ENCODE results near the gene GPR4.
"Not testable (repeated sequence)": the region's sequence is repeated elsewhere in the genome, so short reads cannot be mapped to it uniquely, and the experiment has no call there.

GPR4 gene

DNA sequence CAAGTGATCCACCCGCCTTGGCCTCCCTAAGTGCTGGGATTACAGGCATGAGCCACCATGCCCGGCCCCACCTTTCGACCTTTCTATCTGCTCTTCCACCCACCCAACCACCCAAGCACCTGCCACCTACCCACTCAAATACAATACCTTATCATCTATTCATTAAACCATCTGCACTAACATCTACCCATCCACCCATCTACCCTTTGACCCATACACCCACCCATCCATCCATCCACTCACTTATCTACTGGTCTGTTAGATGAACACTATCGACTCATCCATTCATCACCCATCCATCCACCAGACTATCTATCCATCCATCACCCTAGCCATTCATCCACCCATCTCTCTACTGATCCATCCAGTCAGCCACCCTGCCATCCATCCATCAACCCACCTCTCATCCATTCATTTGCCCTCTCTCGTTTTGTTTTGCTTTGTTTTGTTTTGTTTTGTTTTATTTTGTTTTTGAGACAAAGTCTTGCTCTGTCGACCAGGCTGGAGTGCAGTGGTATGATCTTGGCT lies 20.0 kb upstream of the GPR4 start:
- DNase-seq = no peak

DNA sequence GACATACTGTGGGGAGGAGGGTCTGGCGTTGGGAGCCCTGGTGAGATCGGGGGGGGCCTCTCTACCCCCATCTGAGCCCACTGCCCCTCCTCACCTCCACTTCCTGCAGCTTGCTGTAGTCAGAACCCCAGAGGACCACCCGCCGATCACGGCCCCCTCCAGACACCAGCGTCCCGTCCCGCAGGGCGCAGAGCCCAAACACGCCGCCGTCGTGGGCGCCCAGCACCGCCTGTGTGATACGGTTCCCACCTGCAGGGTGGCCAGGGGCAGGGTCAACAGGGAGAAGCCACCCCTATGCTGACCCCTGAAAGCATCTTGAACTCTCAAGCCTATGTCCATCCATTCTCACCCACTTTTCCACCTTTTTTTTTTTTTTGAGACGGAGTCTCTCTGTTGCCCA lies 19.4 kb upstream of the GPR4 start:
- DNase-seq = no peak

DNA sequence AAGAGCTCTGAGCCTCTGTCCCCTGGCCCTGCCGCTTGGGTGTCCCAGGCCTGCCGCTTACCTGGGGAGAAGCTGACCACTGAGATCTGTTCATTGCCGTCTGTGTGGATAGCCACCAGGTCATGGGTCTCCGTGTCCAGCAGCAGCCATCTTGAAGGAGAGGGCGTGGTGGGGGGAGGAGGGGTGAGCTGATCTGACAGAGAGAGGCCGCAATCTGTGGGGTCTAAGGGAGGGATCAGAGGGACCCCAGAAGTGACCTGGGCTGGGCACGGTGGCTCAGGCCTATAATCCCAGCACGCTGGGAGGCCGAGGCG lies 14.6 kb upstream of the GPR4 start:
- no peak for DNase-seq

DNA sequence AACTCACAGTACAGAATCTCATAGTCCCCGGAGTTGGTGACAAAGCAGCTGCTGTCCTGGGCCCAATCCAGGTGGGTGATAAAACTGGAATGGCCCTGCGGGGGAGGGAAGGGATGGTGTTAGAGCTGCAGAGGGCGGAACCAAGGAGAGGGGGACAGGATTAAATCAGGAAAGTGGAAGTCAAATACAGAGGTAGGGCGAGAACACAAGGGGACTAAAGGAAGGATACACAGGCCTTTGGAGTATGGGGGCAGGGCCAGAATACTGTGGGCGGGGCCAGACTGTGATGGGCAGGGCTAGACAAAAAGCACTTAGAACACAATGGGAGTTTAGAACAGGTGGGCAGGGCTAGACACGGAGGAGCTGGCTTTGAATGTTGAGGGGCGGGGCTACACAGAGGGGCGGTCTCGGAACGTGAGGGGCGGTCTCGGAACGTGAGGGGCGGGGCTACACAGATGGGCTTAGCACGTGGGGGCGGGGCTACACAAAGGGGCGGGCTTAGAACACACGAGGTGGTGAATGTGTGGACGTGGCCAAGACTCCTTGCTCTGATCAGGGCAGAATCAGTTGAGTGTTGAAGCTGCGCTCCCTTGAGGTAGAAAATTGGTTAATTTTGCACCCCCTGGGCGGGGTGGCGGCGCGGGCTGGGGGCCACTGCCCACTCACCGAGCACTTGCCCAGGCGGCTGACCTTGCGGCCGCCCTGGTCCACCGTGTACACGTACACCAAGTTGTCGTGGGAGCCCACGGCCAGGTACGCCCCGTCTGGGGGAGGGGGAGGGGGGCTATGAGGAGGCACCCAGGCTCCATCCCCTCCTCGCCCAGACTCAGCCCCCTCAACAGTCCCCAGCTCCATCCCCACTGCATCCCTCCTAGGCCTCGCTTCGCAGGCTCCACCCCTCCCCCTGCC lies 14.0 kb upstream of the GPR4 start:
- DNase-seq = peak; percentile 75

DNA sequence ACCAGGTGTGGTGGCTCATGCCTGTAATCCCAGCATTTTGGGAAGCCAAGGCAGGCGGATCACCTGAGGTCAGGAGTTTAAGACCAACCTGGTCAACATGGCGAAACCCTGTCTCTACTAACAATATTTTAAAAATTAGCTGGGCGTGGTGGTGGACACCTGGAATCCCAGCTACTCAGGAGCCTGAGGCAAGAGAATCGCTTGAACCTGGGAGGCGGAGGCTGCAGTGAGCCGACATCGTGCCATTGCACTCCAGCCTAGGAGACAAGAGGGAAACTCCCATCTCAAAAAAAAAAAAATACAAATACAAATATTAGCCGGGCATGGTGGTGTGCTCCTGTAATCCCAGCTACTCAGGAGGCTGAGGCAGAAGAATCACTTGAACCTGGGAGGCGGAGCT lies 13.0 kb upstream of the GPR4 start:
- not testable (repeated sequence) for DNase-seq

DNA sequence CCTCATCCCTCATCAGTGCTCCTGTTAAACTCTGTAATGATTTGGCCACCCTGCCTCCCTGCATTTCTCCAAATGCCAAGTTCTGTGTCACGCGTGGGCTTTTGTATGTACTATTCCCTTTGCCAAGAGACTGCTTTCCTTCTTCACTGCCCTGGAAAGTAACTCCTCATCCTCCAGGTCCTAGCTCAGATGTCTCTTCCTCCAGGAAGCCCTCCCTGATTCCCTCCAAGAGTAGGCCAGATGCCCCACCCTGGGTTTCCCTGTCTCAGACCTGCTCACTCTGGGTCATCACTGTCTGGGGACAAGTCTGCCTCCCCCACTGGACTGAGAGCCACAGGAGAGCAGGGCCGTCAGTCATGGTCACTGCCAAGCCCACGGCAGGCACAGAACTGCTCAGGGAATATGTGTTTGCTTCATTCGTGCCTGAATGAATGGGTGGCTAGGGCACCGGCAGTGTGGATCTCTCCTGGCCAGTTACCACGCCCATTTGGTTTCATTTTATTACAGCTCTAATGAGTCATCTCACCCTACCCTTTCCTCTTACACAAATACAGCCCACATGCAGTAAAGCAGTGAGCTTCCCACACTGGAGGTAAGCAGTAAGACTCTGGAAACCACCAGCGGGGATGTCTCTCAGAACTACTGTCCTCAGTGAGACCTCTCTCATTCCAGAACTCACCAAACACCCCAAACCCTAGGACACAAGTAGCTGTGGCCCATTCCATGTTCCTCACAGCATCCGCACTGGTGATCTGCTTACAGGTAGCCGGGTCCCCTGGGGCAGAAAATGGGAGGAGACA lies 12.1 kb upstream of the GPR4 start:
- DNase-seq = no peak

DNA sequence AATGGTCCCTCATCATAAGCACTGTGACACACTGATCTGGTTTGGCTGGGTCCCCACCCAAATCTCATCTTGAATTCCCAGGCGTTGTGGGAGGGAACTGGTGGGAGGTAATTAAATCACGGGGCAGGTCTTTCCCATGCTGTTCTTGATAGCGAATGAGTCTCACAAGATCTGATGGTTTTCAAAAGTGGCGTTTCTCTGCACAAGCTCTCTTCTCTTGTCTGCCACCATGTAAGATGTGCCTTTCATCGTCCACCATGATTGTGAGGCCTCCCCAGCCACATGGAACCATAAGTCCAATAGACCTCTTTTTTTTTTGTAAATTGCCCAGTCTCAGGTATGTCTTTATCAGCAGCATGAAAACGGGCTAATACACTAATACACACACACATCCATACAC lies 6.9 kb upstream of the GPR4 start:
- DNase-seq = no peak

DNA sequence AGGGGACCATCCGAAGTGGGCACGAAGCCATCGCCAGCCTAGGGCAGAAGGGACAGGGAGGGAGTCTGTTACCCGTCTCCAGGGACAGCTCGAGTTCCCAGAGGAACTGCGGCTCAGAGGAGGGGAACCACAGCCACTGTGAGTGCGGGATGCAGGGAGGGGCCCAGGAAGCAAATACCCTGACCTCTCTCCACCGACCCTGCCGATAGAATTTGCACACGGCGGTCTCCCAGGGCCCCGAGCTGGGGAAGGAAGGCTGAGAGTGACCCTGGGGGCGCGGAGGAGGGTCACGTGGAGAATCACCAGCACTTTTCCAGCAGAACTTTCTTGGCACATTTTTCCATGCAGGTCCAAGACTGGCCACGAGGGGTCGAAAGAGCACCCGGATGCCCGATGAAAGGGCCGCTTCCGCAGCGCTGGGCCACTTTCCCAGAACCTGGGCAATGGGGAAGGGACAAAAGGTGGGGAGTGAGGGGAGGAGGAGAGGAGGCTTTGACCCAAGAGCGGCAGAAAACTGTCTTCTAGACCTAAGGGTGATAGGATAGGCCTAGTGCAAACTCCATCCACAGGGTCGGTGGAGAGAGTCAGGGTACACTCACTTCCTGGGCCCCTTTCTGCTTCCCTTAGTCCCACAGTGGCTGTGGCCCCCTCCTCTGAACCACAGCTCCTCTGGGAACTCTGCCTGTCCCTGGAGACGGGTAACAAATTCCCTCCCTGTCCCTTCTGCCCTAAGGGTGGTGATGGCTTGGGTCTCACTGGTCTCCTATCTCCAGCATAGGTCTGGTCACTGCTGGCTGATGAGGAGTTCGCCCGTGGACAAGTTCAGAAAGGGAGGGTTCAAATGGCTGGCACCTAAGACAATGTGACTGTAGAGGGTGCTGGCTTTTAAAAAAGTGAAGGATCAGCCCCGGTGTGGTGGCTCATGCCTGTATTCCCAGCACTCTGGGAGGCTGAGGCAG lies 5.3 kb upstream of the GPR4 start:
- peak; percentile 49 for DNase-seq

DNA sequence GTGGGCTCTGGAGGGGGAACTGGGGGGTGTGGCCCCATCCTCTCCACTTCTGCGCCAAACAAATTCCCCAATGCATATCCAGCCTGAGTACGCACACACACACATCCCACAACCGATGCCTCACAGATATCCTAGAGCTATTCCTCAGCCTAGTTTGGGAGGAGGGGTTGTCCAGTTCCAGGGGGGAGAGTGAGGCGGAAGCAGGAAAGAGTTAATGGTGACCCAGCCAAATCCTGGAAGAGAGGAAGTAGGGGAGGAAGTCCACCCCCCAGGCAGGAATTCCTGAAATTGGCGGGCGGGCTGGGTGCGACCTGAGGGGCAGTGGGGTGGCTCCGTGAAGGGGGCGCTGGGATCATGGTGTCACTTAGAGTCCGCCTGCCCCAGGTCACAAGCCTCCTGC lies 897 bp downstream of the GPR4 start:
- DNase-seq = no peak

DNA sequence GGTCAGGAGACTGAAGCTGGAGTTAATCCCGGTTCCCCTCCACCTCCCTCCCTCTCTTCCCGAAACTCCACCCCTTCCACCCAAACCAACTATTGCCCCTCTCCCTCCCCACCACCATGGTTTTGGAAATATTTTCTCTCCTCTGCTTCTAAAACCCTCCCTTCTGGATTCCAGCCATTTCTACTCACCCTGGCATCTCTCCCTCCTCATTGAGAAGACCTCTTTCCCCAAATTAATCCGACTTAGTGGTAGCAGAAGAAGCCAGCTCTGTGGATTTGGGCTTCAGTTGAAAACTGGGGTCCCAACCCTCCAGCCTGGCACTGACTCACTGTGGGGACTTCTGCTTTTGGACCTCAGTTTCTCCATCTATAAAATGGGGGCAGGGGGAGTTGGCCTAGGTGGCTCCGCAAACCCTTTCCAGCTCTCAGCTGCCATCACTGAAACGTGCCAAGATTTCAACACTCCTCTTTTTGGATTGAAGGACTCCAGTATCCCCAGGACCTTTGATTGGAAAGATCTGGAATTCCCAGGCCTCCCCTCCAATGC lies 1.6 kb downstream of the GPR4 start:
- no peak for DNase-seq

DNA sequence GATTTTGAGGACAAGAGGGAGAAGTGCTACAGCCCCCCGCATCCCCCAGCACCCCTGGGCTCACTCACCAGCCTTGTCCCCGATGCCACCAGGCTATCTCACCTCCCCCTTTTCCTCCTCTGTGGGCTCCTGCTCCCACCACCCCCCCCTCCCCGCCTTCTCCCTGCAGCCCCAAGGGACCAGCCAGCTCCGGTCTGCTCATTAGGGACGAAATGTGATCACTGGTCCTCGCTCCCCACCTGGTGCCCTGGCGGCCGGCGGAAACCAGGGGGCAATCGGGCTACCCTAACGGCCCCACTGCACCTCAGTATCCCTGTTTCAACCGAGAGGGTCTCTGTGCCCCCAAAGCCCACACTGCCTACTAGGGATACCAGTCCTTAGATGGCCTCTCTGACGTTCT lies 2.7 kb downstream of the GPR4 start:
- DNase-seq = no peak

DNA sequence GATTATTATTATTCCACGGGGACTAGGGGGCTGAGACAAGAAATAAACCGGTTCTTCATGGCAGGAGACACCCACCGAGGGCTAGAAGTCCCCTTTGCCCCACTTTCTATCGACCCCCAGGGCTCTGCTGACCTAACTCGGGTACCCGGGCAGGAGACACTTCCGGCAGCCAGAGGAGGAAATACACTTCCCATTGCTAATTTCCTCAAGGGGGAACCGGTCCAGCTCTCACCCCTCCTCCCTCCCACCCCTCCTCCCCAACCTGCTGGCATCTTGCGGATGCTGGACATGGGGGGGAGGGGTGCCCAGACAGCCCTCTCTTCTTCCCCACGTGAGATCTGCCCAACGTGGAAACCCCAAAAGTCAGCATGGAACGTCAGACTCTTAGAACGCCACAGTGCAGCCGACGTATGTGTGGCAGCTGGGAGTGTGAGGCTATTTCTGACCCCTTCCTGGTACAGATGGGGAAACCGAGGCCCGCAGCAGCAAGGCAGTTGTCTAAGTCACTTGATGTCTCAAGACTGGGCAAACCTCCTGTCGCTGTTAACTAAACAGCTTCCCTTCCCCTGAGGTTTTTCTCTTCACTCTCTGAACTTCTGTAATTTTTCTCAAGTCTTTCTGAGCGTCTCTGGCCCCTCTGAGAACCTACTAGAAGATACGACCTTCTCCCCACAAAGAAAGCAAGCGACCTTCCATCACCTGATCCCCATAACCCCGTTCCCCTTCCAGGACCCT lies 3.6 kb downstream of the GPR4 start:
- no peak for DNase-seq

DNA sequence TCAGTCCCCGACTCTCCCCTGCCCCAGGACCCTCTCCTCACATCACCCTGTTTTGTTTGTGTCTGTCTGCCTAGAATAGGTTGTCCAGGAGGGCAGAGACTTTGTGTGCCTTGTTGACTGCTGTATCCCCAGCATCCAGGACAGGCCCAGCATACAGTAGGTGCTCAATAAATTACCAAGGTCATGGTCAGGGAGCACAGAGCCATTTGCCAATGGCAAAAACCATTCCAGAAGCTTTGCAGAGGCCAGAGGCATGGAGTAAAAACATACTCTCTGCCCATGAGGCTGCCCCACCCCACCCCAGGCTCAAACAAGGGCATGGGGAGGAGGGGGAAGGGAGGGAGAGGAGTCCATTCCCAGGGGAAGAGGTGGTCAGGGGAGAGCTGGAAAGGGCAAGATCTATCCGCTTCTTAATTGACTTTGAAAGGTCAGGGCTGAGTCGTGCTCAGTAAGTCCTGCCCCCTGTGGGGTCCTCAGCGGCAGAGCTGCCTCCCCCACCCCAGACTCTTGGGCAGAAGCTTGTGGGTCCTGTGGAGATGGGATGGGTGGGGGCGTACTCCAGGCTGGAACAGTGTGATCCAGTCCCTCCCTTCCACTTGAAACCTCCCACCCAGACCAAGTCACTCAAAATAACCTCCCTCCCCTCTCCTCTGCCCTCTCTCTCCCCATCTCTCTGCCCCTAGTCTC lies 4.4 kb downstream of the GPR4 start:
- no peak for DNase-seq

DNA sequence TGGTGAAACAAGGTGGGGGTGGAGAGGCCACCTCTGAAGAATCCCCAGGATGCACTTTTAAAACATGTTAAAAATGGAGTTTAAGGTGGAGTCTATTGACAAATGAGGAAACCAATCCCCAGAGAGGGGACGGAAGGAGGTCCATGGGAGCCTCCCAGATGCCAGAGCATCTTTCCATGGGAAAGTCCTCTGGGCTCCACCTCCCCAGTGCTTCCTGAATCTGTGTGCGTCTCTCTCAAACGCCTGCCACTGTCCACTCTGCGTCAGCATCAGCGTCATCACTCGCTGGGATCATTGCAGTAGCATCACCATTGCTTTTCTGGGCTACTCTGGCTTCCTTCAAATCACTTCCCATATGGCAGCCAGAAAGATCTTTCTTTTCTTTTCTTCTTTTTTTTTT lies 6.2 kb downstream of the GPR4 start:
- no peak for DNase-seq

DNA sequence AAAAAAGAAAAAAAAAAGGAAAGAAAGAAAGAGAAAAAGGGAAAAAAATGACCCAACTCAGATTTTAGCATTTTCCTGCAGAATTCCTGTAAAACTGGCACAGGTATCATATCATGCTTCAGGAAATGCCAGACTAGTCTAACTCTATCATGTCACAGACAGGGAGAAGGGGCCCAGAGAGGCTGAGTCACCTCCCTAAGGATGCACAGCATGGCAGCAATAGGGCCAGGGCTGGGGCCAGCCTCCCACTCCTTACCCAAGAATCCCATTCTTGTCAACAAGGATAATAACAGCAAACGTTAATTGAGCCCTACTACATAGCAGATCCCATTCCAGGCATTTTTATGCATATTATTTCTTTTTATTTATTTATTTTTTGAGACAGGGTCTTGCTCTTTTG lies 8.5 kb downstream of the GPR4 start:
- no peak for DNase-seq

DNA sequence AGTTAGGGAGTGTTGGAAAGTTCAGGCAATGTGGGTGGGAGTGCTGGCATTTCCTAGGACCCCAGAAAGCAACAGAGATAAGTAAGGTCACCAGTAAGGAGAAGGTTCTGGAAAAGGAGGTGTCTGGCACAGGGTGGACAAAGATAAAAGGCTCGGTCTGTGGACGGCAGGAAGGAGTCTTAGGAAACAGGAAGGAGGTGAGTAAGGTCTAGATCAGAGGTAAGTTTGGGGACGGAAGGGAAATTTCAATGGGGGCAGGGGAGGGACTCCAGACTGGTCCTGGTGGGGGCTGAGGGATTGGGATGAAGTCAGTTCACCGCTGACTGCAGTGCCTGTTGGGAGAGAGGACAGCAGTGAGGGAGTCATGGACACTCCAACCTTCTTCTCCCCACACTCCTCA lies 9.6 kb downstream of the GPR4 start:
- DNase-seq = no peak

DNA sequence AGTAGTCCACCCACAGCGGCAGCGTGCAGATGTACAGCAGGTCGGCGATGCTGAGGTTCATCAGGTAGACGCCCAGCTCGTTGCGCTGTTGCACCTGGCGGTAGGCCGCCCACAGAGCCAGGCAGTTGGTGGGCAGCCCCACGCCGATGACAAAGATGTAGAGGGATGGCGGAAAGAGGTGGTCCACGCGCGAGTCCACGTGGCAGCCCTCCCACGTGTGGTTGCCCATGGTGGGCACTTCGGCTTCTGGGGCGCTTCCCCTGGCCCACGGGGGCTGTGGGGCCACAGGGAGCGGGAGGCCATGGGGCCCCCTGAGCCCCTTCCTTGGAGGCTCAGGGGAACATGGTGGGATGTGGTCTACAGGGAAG lies 10.4 kb downstream of the GPR4 start:
- no peak for DNase-seq

DNA sequence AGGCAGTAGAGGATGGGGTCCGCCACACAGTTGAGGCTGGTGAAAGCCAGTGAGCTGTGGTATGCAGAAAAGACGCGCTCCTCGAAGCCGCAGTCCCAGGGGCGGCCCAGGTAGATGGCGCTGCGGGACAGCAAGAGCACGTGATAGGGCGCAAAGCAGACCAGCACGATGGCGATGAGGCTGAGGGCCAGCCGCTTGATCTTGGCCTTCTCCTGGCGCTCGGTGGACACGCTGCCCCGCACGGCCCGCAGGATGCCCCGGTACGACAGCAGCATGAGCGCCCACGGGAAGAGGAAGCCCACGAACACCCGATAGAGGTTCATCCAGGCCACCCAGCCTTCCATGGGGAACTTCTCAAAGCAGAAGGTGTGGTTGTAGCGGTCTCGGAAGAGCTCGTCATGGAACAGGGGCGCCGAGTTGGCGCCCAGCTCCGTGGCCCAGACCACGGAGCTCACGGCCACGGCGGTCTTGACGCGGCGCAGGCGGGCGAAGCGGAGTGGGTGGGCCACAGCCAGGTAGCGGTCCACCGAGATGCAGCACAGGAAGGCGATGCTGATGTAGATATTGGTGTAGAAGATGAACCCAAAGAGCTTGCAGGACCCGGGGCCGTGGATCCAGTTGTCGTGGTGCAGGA lies 10.9 kb downstream of the GPR4 start:
- peak; percentile 68 for DNase-seq

DNA sequence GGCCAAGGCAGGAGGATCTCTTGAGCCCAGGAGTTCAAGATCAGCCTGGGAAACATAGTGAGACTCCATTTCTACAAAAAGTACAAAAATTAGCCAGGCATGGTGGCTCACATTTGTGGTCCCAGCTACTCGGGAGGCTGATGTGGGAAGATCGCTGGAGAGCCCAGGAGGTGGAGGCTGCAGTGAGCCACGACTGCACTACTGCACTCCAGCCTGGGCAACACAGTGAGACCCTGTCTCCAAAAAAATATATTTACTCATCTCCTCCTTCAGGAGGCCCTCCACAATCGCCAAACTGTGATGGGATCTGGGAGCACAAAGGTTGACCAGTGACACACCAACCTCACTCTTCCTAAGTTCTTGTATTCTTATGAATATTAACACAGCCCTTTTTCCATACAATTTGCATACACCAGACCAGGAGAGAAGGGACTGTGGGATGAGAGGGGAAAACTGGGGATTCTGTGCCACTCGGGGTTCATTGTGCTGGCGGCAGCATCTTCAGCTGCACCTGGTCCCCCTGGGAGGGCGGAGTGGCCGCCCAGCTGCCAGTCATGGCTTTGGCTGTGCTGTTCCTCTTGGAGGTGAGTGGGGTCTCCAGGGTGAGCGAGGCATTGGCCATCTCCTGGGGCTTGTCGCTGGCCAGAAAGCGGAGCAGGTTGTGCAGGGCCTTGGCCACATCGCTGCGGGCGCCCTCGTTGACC lies 11.6 kb downstream of the GPR4 start:
- DNase-seq = no peak

DNA sequence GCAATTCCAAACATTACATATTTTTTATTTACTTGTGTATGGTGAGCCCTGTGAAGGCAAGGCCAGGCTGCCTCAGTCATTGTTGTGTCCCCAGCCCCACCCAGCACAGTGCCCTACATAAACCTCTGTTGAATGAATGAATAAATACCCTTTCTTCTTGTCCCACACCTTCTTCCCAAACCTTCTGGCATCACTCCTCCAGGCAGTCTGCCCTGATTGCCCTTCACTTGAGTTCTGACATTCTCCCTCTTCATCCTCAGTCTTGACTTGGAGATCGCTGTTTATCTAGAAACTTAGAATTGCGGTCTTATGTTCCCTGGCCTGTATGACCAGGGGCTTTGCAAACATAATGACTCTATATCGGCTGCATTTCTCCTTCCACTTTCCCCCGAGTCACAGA lies 12.2 kb downstream of the GPR4 start:
- DNase-seq = no peak

Measured in 8988T (cell line).